GM23338 (cell line): ENCODE results near the gene CDYL2. TPM values are rescaled to one million over a fixed set of nuclear protein-coding genes. Genes with fewer than 3 reads are reported as not detected.

Experiments
- ATAC-seq: fragments of 200-7000 bp; cut with Tn5 transposase; 3 replicates; pipeline ENCODE4 v1.9.1; 2020
- DNase-seq: peaks from one replicate; pipeline ENCODE4 v3.0.0-alpha.2; 2015; ENCODE audit warnings: low spot score
- H2AFZ ChIP-seq: fragments of 200-600 bp; sonication (generic); 2 replicates; pipeline ENCODE4 v1.8.0; 2016; ENCODE audit warnings: antibody characterized with exemption, mild to moderate bottlenecking, moderate library complexity
- H3F3A ChIP-seq: fragments of 200-600 bp; sonication (generic); replicated peaks from 2 replicates; pipeline ENCODE4 v1.8.0; 2017; ENCODE audit warnings: antibody characterized with exemption, mixed run types, low read depth
- H3K27ac ChIP-seq: fragments of 200-600 bp; sonication (generic); 2 replicates; pipeline ENCODE4 v1.6.1; 2016; ENCODE audit warnings: low read depth
- H3K27me3 ChIP-seq: fragments of 200-600 bp; sonication (generic); 2 replicates; pipeline ENCODE4 v1.8.0; 2016; ENCODE audit warnings: mild to moderate bottlenecking, mixed run types, moderate library complexity; ENCODE audit not compliant: insufficient read depth
- H3K36me3 ChIP-seq: fragments of 200-600 bp; sonication (generic); 2 replicates; pipeline ENCODE4 v1.8.0; 2016; ENCODE audit warnings: mild to moderate bottlenecking; ENCODE audit not compliant: insufficient read depth
- H3K4me1 ChIP-seq: fragments of 200-600 bp; sonication (generic); 2 replicates; pipeline ENCODE4 v1.8.0; 2016; ENCODE audit warnings: mild to moderate bottlenecking, moderate library complexity; ENCODE audit not compliant: insufficient read depth
- H3K4me2 ChIP-seq: fragments of 200-600 bp; sonication (generic); 2 replicates; pipeline ENCODE4 v1.7.1; 2017; ENCODE audit warnings: mixed run types
- H3K4me3 ChIP-seq: fragments of 200-600 bp; sonication (generic); 2 replicates; pipeline ENCODE4 v1.6.1; 2016; ENCODE audit warnings: mixed run types
- H3K79me2 ChIP-seq: fragments of 200-600 bp; sonication (generic); replicated peaks from 2 replicates; pipeline ENCODE4 v1.8.0; 2017; ENCODE audit warnings: mild to moderate bottlenecking; ENCODE audit not compliant: insufficient read depth
- H3K9me2 ChIP-seq: fragments of 200-600 bp; sonication (generic); 2 replicates; pipeline ENCODE4 v1.8.0; 2017; ENCODE audit not compliant: insufficient read depth
- H4K20me1 ChIP-seq: fragments of 200-600 bp; sonication (generic); replicated peaks from 2 replicates; pipeline ENCODE4 v1.8.0; 2017; ENCODE audit warnings: mild to moderate bottlenecking; ENCODE audit not compliant: insufficient read depth
- H3K27ac Mint-ChIP-seq: 2 replicates; pipeline ENCODE4 v1.8.0; 2020; ENCODE audit warnings: inconsistent platforms, mild to moderate bottlenecking, moderate library complexity, mixed read lengths
- H3K27me3 Mint-ChIP-seq: 3 replicates; pipeline ENCODE4 v1.8.0; 2022; ENCODE audit warnings: low read depth, mild to moderate bottlenecking, moderate library complexity, mixed read lengths, inconsistent platforms; ENCODE audit not compliant: insufficient read depth, poor library complexity
- H3K36me3 Mint-ChIP-seq: 3 replicates; pipeline ENCODE4 v1.8.0; 2021; ENCODE audit warnings: low read depth, mild to moderate bottlenecking, inconsistent platforms, moderate library complexity, mixed read lengths
- H3K4me1 Mint-ChIP-seq: 3 replicates; pipeline ENCODE4 v1.8.0; 2020; ENCODE audit warnings: mild to moderate bottlenecking, inconsistent platforms, mixed read lengths
- H3K4me3 Mint-ChIP-seq: 3 replicates; pipeline ENCODE4 v1.8.0; 2021; ENCODE audit warnings: moderate library complexity, mild to moderate bottlenecking, inconsistent platforms, mixed read lengths
- H3K9me3 Mint-ChIP-seq: 3 replicates; pipeline ENCODE4 v1.8.0; 2020; ENCODE audit warnings: moderate library complexity, mild to moderate bottlenecking, inconsistent platforms, mixed read lengths
- CTCF ChIP-seq, 2 experiments: fragments of 200-600 bp in 1 of 2; sonication (generic) in 1 of 2; conservative IDR thresholded peaks; 2 replicates each; pipeline versions ENCODE4 v1.5.1 to v1.6.1; 2016 to 2017; ENCODE audit warnings: antibody characterized with exemption in 2 of 2, low read depth in 2 of 2, mild to moderate bottlenecking in 2 of 2, moderate library complexity in 1 of 2
- EZH2 ChIP-seq: fragments of 200-600 bp; sonication (generic); IDR thresholded peaks from one replicate; pipeline ENCODE4 v1.8.0; 2017; ENCODE audit warnings: antibody characterized with exemption, mild to moderate bottlenecking, low read depth; ENCODE audit not compliant: unreplicated experiment
- EZH2phosphoT487 ChIP-seq: fragments of 200-600 bp; sonication (generic); IDR thresholded peaks from one replicate; pipeline ENCODE4 v1.8.1; 2018; ENCODE audit warnings: antibody characterized with exemption; ENCODE audit not compliant: unreplicated experiment
- JUNB ChIP-seq: IDR thresholded peaks from one replicate; pipeline ENCODE4 v1.6.1; 2016; ENCODE audit warnings: antibody characterized with exemption; ENCODE audit not compliant: unreplicated experiment
- NANOG ChIP-seq: IDR thresholded peaks from 2 replicates; pipeline ENCODE4 v1.6.1; 2016; ENCODE audit warnings: antibody characterized with exemption, borderline replicate concordance
- STAT1 ChIP-seq: IDR thresholded peaks from one replicate; pipeline ENCODE4 v1.6.1; 2016; ENCODE audit warnings: antibody characterized with exemption; ENCODE audit not compliant: unreplicated experiment
- ZNF114 ChIP-seq: fragments of 250-450 bp; sonication (Bioruptor Pico); IDR thresholded peaks from 2 replicates; pipeline ENCODE4 v1.5.0; 2020; ENCODE audit warnings: mild to moderate bottlenecking, moderate library complexity
- ZNF331 ChIP-seq: fragments of 250-450 bp; sonication (Bioruptor Pico); IDR thresholded peaks from 2 replicates; pipeline ENCODE4 v1.5.0; 2020; ENCODE audit warnings: low read depth, mild to moderate bottlenecking, moderate library complexity
- ZNF462 ChIP-seq: fragments of 250-450 bp; sonication (Bioruptor Pico); IDR thresholded peaks from 2 replicates; pipeline ENCODE4 v1.5.0; 2020; ENCODE audit warnings: mild to moderate bottlenecking, moderate library complexity
- polyA plus RNA-seq: library from polyadenylated mRNA; unstranded; fragments of >200 nt; fragmentation: Nextera tagmentation; extraction: Ambion mirVana; gene quantifications from 2 replicates; pipeline ENCODE4 v1.2.1, GENCODE V29; 2016
- total RNA-seq: library from RNA; depleted of rRNA; stranded (reverse); fragments of >200 nt; shearing (Covaris generic); gene quantifications from 2 replicates; pipeline ENCODE4 v1.2.3, GENCODE V29; 2014

The CDYL2 gene
- total and polyA plus RNA-seq, 2 experiments from 2014 or later, result 0.82 to 4.3 TPM

- TF ChIP-seq ZNF462 (CRISPR knock-in tag) (no peak), ZNF114 (CRISPR knock-in tag) (no peak), EZH2 (no peak), EZH2phosphoT487 (no peak)
Observed at GRCh38 chr16:80848862-80849261, 44.5 kb upstream of the CDYL2 start (continued).

GRCh38 chr16:80846680-80847079 lies 42.3 kb upstream of the CDYL2 start:
- H4K20me1 ChIP-seq, result no peaks in the 10 kb centered on the region
- H3K27me3 ChIP-seq, result no peaks in the 10 kb centered on the region
- H3K27me3 Mint-ChIP-seq, result peaks cover 2% of the 10 kb centered on the region
- TF ChIP-seq CTCF (conservative IDR thresholded peaks at IDR 0.05; ENCODE audit: low read depth in 2 of 2) (no peak), ZNF331 (no peak), ZNF462 (CRISPR knock-in tag) (no peak), STAT1 (no peak), NANOG (no peak), JUNB (no peak)

More at GRCh38 chr16:80846680-80847079, 42.3 kb upstream of the CDYL2 start:
- H3K36me3 Mint-ChIP-seq, result no peaks in the 10 kb centered on the region; the same call in 2 of the 3 replicates
- Histone ChIP-seq H3K9me2 (no peaks in the 10 kb centered on the region), H3K27ac (no peak overlapping the region), H3K4me1 (no peaks in the 10 kb centered on the region), H3K79me2 (no peaks in the 10 kb centered on the region), H3K4me2 (no peak overlapping the region), H3F3A (no peaks in the 10 kb centered on the region), H3K36me3 (no peaks in the 10 kb centered on the region), H3K4me3 (no peak overlapping the region), H2AFZ (no peak overlapping the region)
- H3K9me3 Mint-ChIP-seq, result peaks cover 16% of the 10 kb centered on the region
- no peak for ATAC-seq
- no peak overlapping the region for H3K27ac Mint-ChIP-seq
- H3K4me1 Mint-ChIP-seq, result no peaks in the 10 kb centered on the region
- no peak overlapping the region for H3K4me3 Mint-ChIP-seq
- no peak for DNase-seq
